GM06990 (cell line): ENCODE results near the gene EXD1.
"Not testable (repeated sequence)": the region's sequence is repeated elsewhere in the genome, so short reads cannot be mapped to it uniquely, and the experiment has no call there.

ENCODE experiments used
- DNase-seq: peaks from one replicate; pipeline ENCODE4 v3.0.0-alpha.2; 2011; ENCODE audit not compliant: insufficient read length; ENCODE audit errors: extremely low read depth
- H3K27me3 ChIP-seq: replicated peaks from 2 replicates; pipeline ENCODE4 v1.6.0; 2011; ENCODE audit warnings: low read length; ENCODE audit not compliant: control insufficient read depth, insufficient read depth
- H3K36me3 ChIP-seq: 2 replicates; pipeline ENCODE4 v1.5.1; 2011; ENCODE audit warnings: low read length; ENCODE audit not compliant: control insufficient read depth, insufficient read depth
- H3K4me3 ChIP-seq: replicated peaks from 2 replicates; pipeline ENCODE4 v1.5.1; 2011; ENCODE audit warnings: low read depth, mild to moderate bottlenecking, control low read depth, low read length
- TF ChIP-seq, protein P1 (sequence below): IDR thresholded peaks from 2 replicates; pipeline ENCODE4 v1.5.1; 2011; ENCODE audit warnings: low read length, control low read depth, mild to moderate bottlenecking, inconsistent platforms; ENCODE audit not compliant: insufficient read depth, poor library complexity, severe bottlenecking

The EXD1 gene

DNA sequence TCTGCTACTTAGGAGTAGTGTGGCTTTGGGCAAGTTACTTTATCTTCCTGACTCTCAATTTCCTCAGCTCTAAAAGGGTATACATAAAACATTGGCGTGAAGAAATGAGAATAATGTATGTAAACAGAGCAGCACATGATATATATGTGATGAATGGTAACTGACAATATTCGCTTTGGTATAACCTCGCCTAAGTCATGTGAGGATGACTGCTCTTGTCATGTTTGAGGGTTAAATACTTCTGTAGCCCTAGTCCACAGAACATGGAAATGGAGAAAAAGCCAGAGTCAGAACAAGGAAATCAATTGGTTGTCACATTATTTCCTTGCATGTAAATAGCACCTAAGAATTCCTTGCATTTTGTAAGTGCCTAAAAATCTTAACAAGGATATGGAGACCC is 25.5 kb upstream of the EXD1 start:
- no peaks in the 10 kb centered on the region for H3K36me3 ChIP-seq
- no peaks in the 10 kb centered on the region for H3K27me3 ChIP-seq
- TF ChIP-seq, protein P1, sequence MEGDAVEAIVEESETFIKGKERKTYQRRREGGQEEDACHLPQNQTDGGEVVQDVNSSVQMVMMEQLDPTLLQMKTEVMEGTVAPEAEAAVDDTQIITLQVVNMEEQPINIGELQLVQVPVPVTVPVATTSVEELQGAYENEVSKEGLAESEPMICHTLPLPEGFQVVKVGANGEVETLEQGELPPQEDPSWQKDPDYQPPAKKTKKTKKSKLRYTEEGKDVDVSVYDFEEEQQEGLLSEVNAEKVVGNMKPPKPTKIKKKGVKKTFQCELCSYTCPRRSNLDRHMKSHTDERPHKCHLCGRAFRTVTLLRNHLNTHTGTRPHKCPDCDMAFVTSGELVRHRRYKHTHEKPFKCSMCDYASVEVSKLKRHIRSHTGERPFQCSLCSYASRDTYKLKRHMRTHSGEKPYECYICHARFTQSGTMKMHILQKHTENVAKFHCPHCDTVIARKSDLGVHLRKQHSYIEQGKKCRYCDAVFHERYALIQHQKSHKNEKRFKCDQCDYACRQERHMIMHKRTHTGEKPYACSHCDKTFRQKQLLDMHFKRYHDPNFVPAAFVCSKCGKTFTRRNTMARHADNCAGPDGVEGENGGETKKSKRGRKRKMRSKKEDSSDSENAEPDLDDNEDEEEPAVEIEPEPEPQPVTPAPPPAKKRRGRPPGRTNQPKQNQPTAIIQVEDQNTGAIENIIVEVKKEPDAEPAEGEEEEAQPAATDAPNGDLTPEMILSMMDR: no peak
- DNase-seq: no peak
- H3K4me3 ChIP-seq: no peak overlapping the region

GRCh38 chr15:41254560-41254959 is 24.0 kb upstream of the EXD1 start:
- Histone ChIP-seq H3K36me3 (no peaks in the 10 kb centered on the region), H3K27me3 (no peaks in the 10 kb centered on the region), H3K4me3 (no peak overlapping the region)
- no peak for DNase-seq
- TF ChIP-seq, protein P1: no peak

- no peaks in the 10 kb centered on the region for H3K27me3 ChIP-seq
- no peak for DNase-seq
- H3K36me3 ChIP-seq: no peaks in the 10 kb centered on the region; the same call in 1 of the 2 replicates
- H3K4me3 ChIP-seq: no peak overlapping the region
- TF ChIP-seq, protein P1: no peak
These were observed 20.9 kb upstream of the EXD1 start for GRCh38 chr15:41251411-41251810.

DNA sequence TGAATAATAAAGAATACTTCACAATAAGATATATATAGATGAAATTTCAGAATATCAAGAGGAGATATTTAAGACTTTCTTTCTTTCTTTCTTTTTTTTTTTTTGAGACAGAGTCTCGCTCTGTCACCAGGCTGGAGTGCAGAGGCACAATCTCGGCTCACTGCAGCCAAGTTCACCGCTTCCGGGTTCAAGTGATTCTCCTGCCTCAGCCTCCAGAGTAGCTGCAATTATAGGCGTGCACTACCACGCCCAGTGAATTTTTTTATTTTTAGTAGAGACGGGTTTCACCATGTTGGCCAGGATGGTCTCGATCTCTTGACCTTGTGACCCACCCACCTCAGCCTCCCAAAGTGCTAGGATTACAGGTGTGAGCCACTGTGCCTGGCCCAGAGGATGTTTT is 20.2 kb upstream of the EXD1 start:
- DNase-seq, H3K4me3 ChIP-seq, H3K27me3 ChIP-seq, H3K36me3 ChIP-seq: not testable (repeated sequence)

GRCh38 chr15:41241221-41241964 is 10.8 kb upstream of the EXD1 start:
- Histone ChIP-seq H3K27me3 (no peaks in the 10 kb centered on the region), H3K4me3 (no peak overlapping the region), H3K36me3 (peaks cover 8% of the 10 kb centered on the region)
- TF ChIP-seq, protein P1: no peak
- DNase-seq: no peak

DNA sequence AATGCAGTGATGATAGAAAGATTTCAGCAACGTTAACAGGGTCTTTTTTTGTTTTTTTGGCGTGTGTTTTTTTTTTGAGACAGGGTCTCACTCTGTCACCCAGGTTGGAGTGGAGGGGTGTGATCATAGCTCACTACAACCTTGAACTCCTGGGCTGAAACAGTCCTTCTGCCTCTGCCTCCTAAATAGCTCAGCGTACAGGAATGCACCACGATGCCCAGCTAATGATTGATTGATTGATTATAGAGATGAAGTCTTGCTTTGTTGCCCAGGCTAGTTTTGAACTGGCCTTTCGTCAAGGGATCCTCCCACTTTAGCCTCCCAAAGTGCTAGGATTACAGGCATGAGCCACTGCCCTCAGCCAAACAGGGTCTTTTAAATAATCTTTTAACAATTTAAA is 7.5 kb upstream of the EXD1 start:
- Histone ChIP-seq H3K27me3 (no peaks in the 10 kb centered on the region), H3K4me3 (no peak overlapping the region), H3K36me3 (peaks cover 6% of the 10 kb centered on the region)
- TF ChIP-seq, protein P1: no peak
- DNase-seq: no peak
